ENCODE measurements around the gene BORCS5. TPM values are rescaled to one million over a fixed set of nuclear protein-coding genes. Genes with fewer than 3 reads are reported as not detected.

Gene BORCS5
- total and polyA plus RNA-seq, 2 donors (not counting 1 experiment from before 2014, with no cell fraction given) = 13.5 to 14.4 TPM

DNA sequence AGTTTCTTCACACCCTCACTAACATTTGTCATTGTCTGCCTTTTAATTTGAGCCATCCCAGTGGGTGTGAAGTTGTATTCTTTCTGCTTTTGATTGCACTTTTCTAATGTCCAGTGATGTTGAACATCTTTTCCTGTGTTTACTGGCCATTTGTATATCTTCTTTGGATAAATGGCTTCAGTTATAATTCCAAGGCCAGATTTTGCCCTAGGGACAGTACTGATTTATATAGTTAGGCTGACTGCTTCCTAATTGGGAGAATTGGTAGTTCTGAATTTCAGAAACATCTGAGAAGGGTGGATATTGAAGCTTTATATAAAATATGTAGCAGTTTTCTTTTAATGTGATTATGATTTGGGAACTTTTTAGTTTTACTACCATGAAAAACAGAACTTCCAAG lies 97.4 kb downstream of the BORCS5 start:
- Histone ChIP-seq H3K36me3 (ENCODE audit: control insufficient read depth, insufficient read depth, low read length) (no peaks in the 10 kb centered on the region), H3K9me3 (ENCODE audit: control insufficient read depth, insufficient read depth, low read depth, low read length) (no peaks in the 10 kb centered on the region), H3K27ac (ENCODE audit: insufficient read depth, low read length) (no peak overlapping the region), H3K4me1 (ENCODE audit: control insufficient read depth, extremely low read depth, insufficient read depth, low read length) (no peaks in the 10 kb centered on the region), H3K4me2 (ENCODE audit: extremely low read depth, insufficient read depth, low read length) (no peak overlapping the region), H3K27me3 (ENCODE audit: control insufficient read depth, insufficient read depth, low read length) (no peaks in the 10 kb centered on the region), H2AFZ (ENCODE audit: low read length) (no peak overlapping the region), H3K4me3 (replicated peaks in 1 of 4; ENCODE audit: control extremely low read depth in 1 of 4, insufficient read depth in 1 of 4, low read depth in 3 of 4, low read length in 4 of 4) (no peak overlapping the region), H4K20me1 (ENCODE audit: control insufficient read depth, extremely low read depth, insufficient read depth, low read length) (no peaks in the 10 kb centered on the region), H3K9ac (ENCODE audit: insufficient read depth, low read length) (no peak overlapping the region), H3K79me2 (ENCODE audit: control insufficient read depth, insufficient read depth, low read length) (no peaks in the 10 kb centered on the region)
- DNase-seq (ENCODE audit: low read depth in 2 of 2) = no peak
- TF ChIP-seq EZH2 (IDR thresholded peaks at IDR 0.05; ENCODE audit: low read length, missing control alignments) (no peak), CTCF (conservative IDR thresholded peaks at IDR 0.05 in 1 of 2, IDR thresholded peaks at IDR 0.05 in 1 of 2; ENCODE audit: low read depth in 1 of 2, low read length in 2 of 2) (no peak)

DNA sequence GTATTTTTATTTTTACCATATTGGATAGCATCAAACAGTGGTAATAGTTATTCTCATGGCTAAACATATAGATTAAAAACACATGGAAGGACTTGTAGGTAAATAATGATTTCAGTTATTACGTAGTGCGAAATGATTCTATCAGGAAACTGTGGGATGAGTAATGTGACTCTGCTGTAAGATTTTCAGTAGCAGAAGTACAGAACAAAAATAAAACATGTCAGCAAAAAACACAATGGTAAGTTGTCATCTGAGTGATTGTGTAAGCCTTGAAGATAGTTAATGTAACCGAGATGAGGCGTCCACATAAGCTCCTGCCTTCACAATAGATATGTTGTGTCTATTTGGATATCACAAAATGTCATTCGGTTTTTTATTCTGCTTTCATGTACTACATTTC lies 99.8 kb downstream of the BORCS5 start:
- H3K36me3 ChIP-seq (ENCODE audit: control insufficient read depth, insufficient read depth, low read length) = no peaks in the 10 kb centered on the region
- H3K27ac ChIP-seq (ENCODE audit: insufficient read depth, low read length) = no peak overlapping the region
- H4K20me1 ChIP-seq (ENCODE audit: control insufficient read depth, extremely low read depth, insufficient read depth, low read length) = no peaks in the 10 kb centered on the region
- H3K4me1 ChIP-seq (ENCODE audit: control insufficient read depth, extremely low read depth, insufficient read depth, low read length) = no peaks in the 10 kb centered on the region
- no peak overlapping the region for H2AFZ ChIP-seq (ENCODE audit: low read length)
- no peak overlapping the region for H3K4me2 ChIP-seq (ENCODE audit: extremely low read depth, insufficient read depth, low read length)
- H3K9me3 ChIP-seq (ENCODE audit: control insufficient read depth, insufficient read depth, low read depth, low read length) = no peaks in the 10 kb centered on the region
- DNase-seq (ENCODE audit: low read depth in 2 of 2) = peak; percentile 47 to 54
- H3K27me3 ChIP-seq (ENCODE audit: control insufficient read depth, insufficient read depth, low read length) = no peaks in the 10 kb centered on the region
- TF ChIP-seq CTCF (conservative IDR thresholded peaks at IDR 0.05 in 1 of 2, IDR thresholded peaks at IDR 0.05 in 1 of 2; ENCODE audit: low read depth in 1 of 2, low read length in 2 of 2) = no peak
- H3K79me2 ChIP-seq (ENCODE audit: control insufficient read depth, insufficient read depth, low read length) = no peaks in the 10 kb centered on the region
- H3K4me3 ChIP-seq (replicated peaks in 1 of 4; ENCODE audit: control extremely low read depth in 1 of 4, insufficient read depth in 1 of 4, low read depth in 3 of 4, low read length in 4 of 4) = no peak overlapping the region
- H3K9ac ChIP-seq (ENCODE audit: insufficient read depth, low read length) = no peak overlapping the region

- Histone ChIP-seq H3K27ac (ENCODE audit: insufficient read depth, low read length) (no peak overlapping the region), H3K4me2 (ENCODE audit: extremely low read depth, insufficient read depth, low read length) (no peak overlapping the region), H3K27me3 (ENCODE audit: control insufficient read depth, insufficient read depth, low read length) (no peaks in the 10 kb centered on the region), H4K20me1 (ENCODE audit: control insufficient read depth, extremely low read depth, insufficient read depth, low read length) (no peaks in the 10 kb centered on the region), H3K36me3 (ENCODE audit: control insufficient read depth, insufficient read depth, low read length) (no peaks in the 10 kb centered on the region), H2AFZ (ENCODE audit: low read length) (no peak overlapping the region), H3K9me3 (ENCODE audit: control insufficient read depth, insufficient read depth, low read depth, low read length) (no peaks in the 10 kb centered on the region), H3K79me2 (ENCODE audit: control insufficient read depth, insufficient read depth, low read length) (no peaks in the 10 kb centered on the region), H3K9ac (ENCODE audit: insufficient read depth, low read length) (no peak overlapping the region), H3K4me1 (ENCODE audit: control insufficient read depth, extremely low read depth, insufficient read depth, low read length) (no peaks in the 10 kb centered on the region), H3K4me3 (replicated peaks in 1 of 4; ENCODE audit: control extremely low read depth in 1 of 4, insufficient read depth in 1 of 4, low read depth in 3 of 4, low read length in 4 of 4) (no peak overlapping the region)
- TF ChIP-seq EZH2 (IDR thresholded peaks at IDR 0.05; ENCODE audit: low read length, missing control alignments) = no peak
- TF ChIP-seq CTCF (conservative IDR thresholded peaks at IDR 0.05 in 1 of 2, IDR thresholded peaks at IDR 0.05 in 1 of 2; ENCODE audit: low read depth in 1 of 2, low read length in 2 of 2) = no peak
- no peak for DNase-seq (ENCODE audit: low read depth in 2 of 2)
Measured at GRCh38 chr12:12460935-12461922, 104.4 kb downstream of the BORCS5 start.

Measured in fibroblast of lung (primary cell).